OCI-LY1 (cell line): ENCODE measurements around the gene SLC47A2.

ENCODE experiments used
- CTCF ChIP-seq: fragments of 200-600 bp; sonication (generic), shearing (Covaris generic); IDR thresholded peaks from 2 replicates; pipeline ENCODE4 v1.5.1; 2017; ENCODE audit warnings: mild to moderate bottlenecking, antibody characterized with exemption, low read length, moderate library complexity, mixed read lengths
- EZH2 ChIP-seq: fragments of 200-600 bp; sonication (generic), shearing (Covaris generic); IDR thresholded peaks from 2 replicates; pipeline ENCODE4 v1.8.0; 2017; ENCODE audit warnings: borderline replicate concordance, mixed run types, mild to moderate bottlenecking, antibody characterized with exemption, low read length, moderate library complexity, mixed read lengths

- no peak for TF ChIP-seq CTCF
- TF ChIP-seq EZH2: no peak
Observed at GRCh38 chr17:19631905-19632304, 84.5 kb downstream of the SLC47A2 start.
